HL-60 (cell line): ENCODE measurements around the gene THRB.

ENCODE experiments used
- CTCF ChIP-seq: IDR thresholded peaks from one replicate; pipeline ENCODE4 v1.5.1; 2011; ENCODE audit warnings: low read length, control low read depth, inconsistent platforms; ENCODE audit not compliant: insufficient read depth
- POLR2AphosphoS5 ChIP-seq: IDR thresholded peaks from 2 replicates; pipeline ENCODE4 v1.6.1; 2012; ENCODE audit warnings: low read depth

DNA sequence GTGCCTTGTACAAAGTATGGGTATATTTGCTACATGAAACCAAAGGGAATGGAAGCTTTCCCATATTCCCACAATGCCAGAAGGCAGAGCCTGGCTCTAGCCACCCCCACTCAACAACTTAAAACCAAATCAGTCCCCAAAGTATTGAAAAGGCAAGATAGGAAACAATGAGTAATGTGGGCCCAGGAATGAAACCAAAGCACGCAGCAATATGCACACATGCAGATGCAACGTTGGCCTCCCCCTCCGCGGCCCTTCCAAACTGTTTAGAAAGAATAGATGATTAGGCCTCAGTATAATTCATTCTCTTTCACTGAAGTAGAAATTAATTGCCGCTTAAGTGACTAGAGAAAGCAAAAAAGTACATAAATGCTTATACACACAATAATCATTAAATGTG, 59.1 kb downstream of the THRB start:
- TF ChIP-seq POLR2AphosphoS5 (no peak), CTCF (no peak)
